ENCODE results near the gene NSMCE4A.

GRCh38 chr10:122013311-122013780 lies 38.3 kb upstream of the NSMCE4A start:
- no peak for TF ChIP-seq POLR2A (IDR thresholded peaks at IDR 0.05; ENCODE audit: low read depth, low read length)
- no peak for TF ChIP-seq TAF1 (IDR thresholded peaks at IDR 0.05; ENCODE audit: borderline replicate concordance, low read depth, low read length)
- TF ChIP-seq POLR2AphosphoS5 (IDR thresholded peaks at IDR 0.05; ENCODE audit: low read depth, low read length) = no peak
